Measurements from ENCODE around the gene PPP4R4.

DNA sequence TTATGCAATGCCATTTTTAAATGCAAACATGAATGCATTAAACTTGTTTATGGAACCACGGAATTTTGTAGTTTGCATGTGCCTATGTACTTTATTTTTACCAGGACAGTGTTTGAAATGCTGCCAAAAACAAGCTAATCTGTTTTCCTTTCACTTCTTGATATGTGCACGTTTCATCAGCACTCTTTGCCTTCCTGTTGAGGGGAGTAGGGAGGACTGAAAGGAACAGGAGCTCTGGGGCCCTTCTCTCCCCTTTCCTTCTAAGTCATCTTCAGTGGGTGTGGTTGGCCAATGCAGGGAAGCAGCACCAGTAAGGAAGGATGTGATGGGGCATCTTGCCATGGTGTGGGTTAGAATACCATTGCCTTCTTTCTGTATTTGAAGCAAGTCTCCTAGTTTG is 12.1 kb upstream of the PPP4R4 start:
- TF ChIP-seq, protein P1, sequence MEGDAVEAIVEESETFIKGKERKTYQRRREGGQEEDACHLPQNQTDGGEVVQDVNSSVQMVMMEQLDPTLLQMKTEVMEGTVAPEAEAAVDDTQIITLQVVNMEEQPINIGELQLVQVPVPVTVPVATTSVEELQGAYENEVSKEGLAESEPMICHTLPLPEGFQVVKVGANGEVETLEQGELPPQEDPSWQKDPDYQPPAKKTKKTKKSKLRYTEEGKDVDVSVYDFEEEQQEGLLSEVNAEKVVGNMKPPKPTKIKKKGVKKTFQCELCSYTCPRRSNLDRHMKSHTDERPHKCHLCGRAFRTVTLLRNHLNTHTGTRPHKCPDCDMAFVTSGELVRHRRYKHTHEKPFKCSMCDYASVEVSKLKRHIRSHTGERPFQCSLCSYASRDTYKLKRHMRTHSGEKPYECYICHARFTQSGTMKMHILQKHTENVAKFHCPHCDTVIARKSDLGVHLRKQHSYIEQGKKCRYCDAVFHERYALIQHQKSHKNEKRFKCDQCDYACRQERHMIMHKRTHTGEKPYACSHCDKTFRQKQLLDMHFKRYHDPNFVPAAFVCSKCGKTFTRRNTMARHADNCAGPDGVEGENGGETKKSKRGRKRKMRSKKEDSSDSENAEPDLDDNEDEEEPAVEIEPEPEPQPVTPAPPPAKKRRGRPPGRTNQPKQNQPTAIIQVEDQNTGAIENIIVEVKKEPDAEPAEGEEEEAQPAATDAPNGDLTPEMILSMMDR (IDR thresholded peaks at IDR 0.05 in 4 of 5, conservative IDR thresholded peaks at IDR 0.05 in 1 of 5), result no peak
- TF ChIP-seq POLR2A (IDR thresholded peaks at IDR 0.05), result no peak
